ENCODE data around the gene CHD9. TPM values are rescaled to one million over a fixed set of nuclear protein-coding genes. Genes with fewer than 3 reads are reported as not detected.
"Not testable (repeated sequence)": the region's sequence is repeated elsewhere in the genome, so short reads cannot be mapped to it uniquely, and the experiment has no call there.

CHD9 gene
- polyA plus RNA-seq, 4 donors = 48.6 to 61.7 (median 57.3) TPM

- DNase-seq (ENCODE audit: low read depth in 4 of 4, low spot score in 3 of 4) = no peak
These were observed 6.5 kb upstream of the CHD9 start for GRCh38 chr16:53048139-53048915.

- not testable (repeated sequence) for DNase-seq (ENCODE audit: low read depth in 4 of 4, low spot score in 3 of 4)
These were observed 3.5 kb upstream of the CHD9 start for GRCh38 chr16:53051255-53051654.

- no peak for DNase-seq (ENCODE audit: low read depth in 4 of 4, low spot score in 3 of 4)
These were observed 2.0 kb upstream of the CHD9 start, which contains the start of gene CHD9NB for GRCh38 chr16:53052519-53053501. Gene CHD9NB, minus strand, starts transcription at chr16:53052897. Its CDS starts 8,739 bp downstream, at chr16:53044158.

GRCh38 chr16:53053967-53054669, 673 bp upstream of the CHD9 start:
- DNase-seq (ENCODE audit: low read depth in 4 of 4, low spot score in 3 of 4) = no peak

GRCh38 chr16:53055541-53056391, 975 bp downstream of the CHD9 start:
- DNase-seq (ENCODE audit: low read depth in 4 of 4, low spot score in 3 of 4) = peak in 1 of 4 donors; percentile 34

GRCh38 chr16:53056392-53056881, 1.6 kb downstream of the CHD9 start:
- no peak for DNase-seq (ENCODE audit: low read depth in 4 of 4, low spot score in 3 of 4)

- DNase-seq (ENCODE audit: low read depth in 4 of 4, low spot score in 3 of 4) = no peak
These were observed 2.9 kb downstream of the CHD9 start for GRCh38 chr16:53057658-53058057.

- DNase-seq (ENCODE audit: low read depth in 4 of 4, low spot score in 3 of 4) = no peak
These were observed 3.6 kb downstream of the CHD9 start for GRCh38 chr16:53058441-53058840.

GRCh38 chr16:53058882-53059281, 4.1 kb downstream of the CHD9 start:
- DNase-seq (ENCODE audit: low read depth in 4 of 4, low spot score in 3 of 4) = no peak

GRCh38 chr16:53059672-53060071, 4.9 kb downstream of the CHD9 start:
- DNase-seq (ENCODE audit: low read depth in 4 of 4, low spot score in 3 of 4) = no peak

- DNase-seq (ENCODE audit: low read depth in 4 of 4, low spot score in 3 of 4) = no peak
These were observed 6.5 kb downstream of the CHD9 start for GRCh38 chr16:53061256-53061655.

- no peak for DNase-seq (ENCODE audit: low read depth in 4 of 4, low spot score in 3 of 4)
These were observed 6.9 kb downstream of the CHD9 start for GRCh38 chr16:53061701-53062159.

- DNase-seq (ENCODE audit: low read depth in 4 of 4, low spot score in 3 of 4) = no peak
These were observed 9.3 kb downstream of the CHD9 start for GRCh38 chr16:53064081-53064578.

- DNase-seq (ENCODE audit: low read depth in 4 of 4, low spot score in 3 of 4) = no peak
These were observed 10.8 kb downstream of the CHD9 start for GRCh38 chr16:53065461-53066061.

- DNase-seq (ENCODE audit: low read depth in 4 of 4, low spot score in 3 of 4) = no peak
These were observed 12.9 kb downstream of the CHD9 start for GRCh38 chr16:53067675-53068074.

GRCh38 chr16:53068423-53068833, 13.6 kb downstream of the CHD9 start:
- no peak for DNase-seq (ENCODE audit: low read depth in 4 of 4, low spot score in 3 of 4)

- no peak for DNase-seq (ENCODE audit: low read depth in 4 of 4, low spot score in 3 of 4)
These were observed 15.0 kb downstream of the CHD9 start for GRCh38 chr16:53069772-53070171.

- DNase-seq (ENCODE audit: low read depth in 4 of 4, low spot score in 3 of 4) = peak in 3 of 4 donors; percentile 72 to 76 (median 74)
These were observed 17.0 kb downstream of the CHD9 start for GRCh38 chr16:53071748-53072301.

GRCh38 chr16:53073022-53073421, 18.2 kb downstream of the CHD9 start:
- no peak for DNase-seq (ENCODE audit: low read depth in 4 of 4, low spot score in 3 of 4)
